GM19099 (cell line): ENCODE results near the gene TTC28.

Source experiments
- POLR2A ChIP-seq: IDR thresholded peaks from 3 replicates; pipeline ENCODE4 v1.6.1; 2011; ENCODE audit warnings: low read depth; ENCODE audit not compliant: insufficient read length; ENCODE audit errors: extremely low read depth

TTC28 gene

GRCh38 chr22:28328756-28329155, 350.9 kb downstream of the TTC28 start:
- TF ChIP-seq POLR2A = no peak

- no peak for TF ChIP-seq POLR2A
Observed at GRCh38 chr22:28316014-28316413, 363.6 kb downstream of the TTC28 start.

- TF ChIP-seq POLR2A = no peak
Observed at GRCh38 chr22:28314959-28315358, 364.7 kb downstream of the TTC28 start.

- TF ChIP-seq POLR2A = no peak
Observed at GRCh38 chr22:28310299-28310698, 369.3 kb downstream of the TTC28 start.

GRCh38 chr22:28299753-28300152, 379.9 kb downstream of the TTC28 start:
- no peak for TF ChIP-seq POLR2A

- TF ChIP-seq POLR2A = no peak
Observed at GRCh38 chr22:28299309-28299708, 380.3 kb downstream of the TTC28 start.

- TF ChIP-seq POLR2A = no peak
Observed at GRCh38 chr22:28297504-28297903, 382.1 kb downstream of the TTC28 start.

- TF ChIP-seq POLR2A = no peak
Observed at GRCh38 chr22:28296452-28296851, 383.2 kb downstream of the TTC28 start.

- TF ChIP-seq POLR2A = no peak
Observed at GRCh38 chr22:28283068-28283654, 396.5 kb downstream of the TTC28 start.

GRCh38 chr22:28282405-28283067, 397.1 kb downstream of the TTC28 start:
- TF ChIP-seq POLR2A = no peak

- no peak for TF ChIP-seq POLR2A
Observed at GRCh38 chr22:28279888-28280287, 399.8 kb downstream of the TTC28 start.

- no peak for TF ChIP-seq POLR2A
Observed at GRCh38 chr22:28269277-28269676, 410.4 kb downstream of the TTC28 start.

GRCh38 chr22:28268850-28269249, 410.8 kb downstream of the TTC28 start:
- TF ChIP-seq POLR2A = no peak

GRCh38 chr22:28268171-28268570, 411.5 kb downstream of the TTC28 start:
- no peak for TF ChIP-seq POLR2A

- TF ChIP-seq POLR2A = no peak
Observed at GRCh38 chr22:28260619-28261018, 419.0 kb downstream of the TTC28 start.

GRCh38 chr22:28259774-28260312, 419.8 kb downstream of the TTC28 start:
- no peak for TF ChIP-seq POLR2A

GRCh38 chr22:28254396-28254795, 425.2 kb downstream of the TTC28 start:
- TF ChIP-seq POLR2A = no peak

- no peak for TF ChIP-seq POLR2A
Observed at GRCh38 chr22:28252539-28252938, 427.1 kb downstream of the TTC28 start.
